HEK293 (cell line): Measurements from ENCODE around the gene JAK3.
A peak's percentile ranks its signal among the peaks of the same experiment; 100 is the strongest.

ENCODE experiments used
- CTCF ChIA-PET: fragments of 350-600 bp; formaldehyde crosslinking; extraction: SDS; loops from one replicate; lab custom pipeline; 2021; ENCODE audit warnings: antibody characterized with exemption; lab: Yijun Ruan, JAX
- POLR2A ChIA-PET: fragments of 300-600 bp; formaldehyde crosslinking; extraction: SDS; loops from one replicate; lab custom pipeline; 2020; ENCODE audit warnings: antibody characterized with exemption, inconsistent platforms; lab: Yijun Ruan, JAX
- H3K27ac ChIP-seq: fragments of 200-500 bp; sonication (Bioruptor generic); 2 replicates; pipeline ENCODE4 v1.5.1; 2014; ENCODE audit warnings: low read depth, low read length, control low read depth, inconsistent platforms; ENCODE audit errors: extremely low read depth
- H3K36me3 ChIP-seq, 2 experiments: fragments of 200-500 bp in 1 of 2; sonication (Bioruptor generic) in 1 of 2; 1 replicate in 1 of 2; 2 replicates in 1 of 2; pipeline ENCODE4 v1.5.1; 2014 to 2017; ENCODE audit warnings: inconsistent platforms in 2 of 2, low read length in 2 of 2; ENCODE audit not compliant: control insufficient read depth in 2 of 2, insufficient read depth in 1 of 2
- H3K4me1 ChIP-seq: fragments of 200-500 bp; sonication (Bioruptor generic); 2 replicates; pipeline ENCODE4 v1.5.1; 2014; ENCODE audit warnings: mild to moderate bottlenecking, low read length, inconsistent platforms; ENCODE audit not compliant: control insufficient read depth, insufficient read depth
- H3K4me3 ChIP-seq: 2 replicates; pipeline ENCODE4 v1.5.1; 2011; ENCODE audit warnings: low read depth, mild to moderate bottlenecking, control low read depth, low read length, moderate library complexity
- H3K9me3 ChIP-seq: fragments of 200-500 bp; sonication (Bioruptor generic); 2 replicates; pipeline ENCODE4 v1.5.1; 2014; ENCODE audit warnings: low read depth, low read length, inconsistent platforms; ENCODE audit not compliant: control insufficient read depth, insufficient read depth
- KLF10 ChIP-seq: fragments of 450-650 bp; IDR thresholded peaks from 2 replicates; pipeline ENCODE4 v1.5.1; 2018; ENCODE audit warnings: missing biosample characterization, mild to moderate bottlenecking, missing genetic modification characterization
- SP2 ChIP-seq: fragments of 450-650 bp; formaldehyde crosslinking; IDR thresholded peaks from 2 replicates; pipeline ENCODE4 v1.5.1; 2016; ENCODE audit warnings: missing biosample characterization, missing genetic modification characterization
- ZBTB21 ChIP-seq: fragments of 450-650 bp; formaldehyde crosslinking; IDR thresholded peaks from 2 replicates; pipeline ENCODE4 v1.5.1; 2017; ENCODE audit warnings: missing biosample characterization, missing genetic modification characterization
- ZBTB7A ChIP-seq: fragments of 450-650 bp; formaldehyde crosslinking; IDR thresholded peaks from 2 replicates; pipeline ENCODE4 v1.5.1; 2016; ENCODE audit warnings: low read depth, missing biosample characterization, missing genetic modification characterization
- ZFP3 ChIP-seq: fragments of 450-650 bp; formaldehyde crosslinking; IDR thresholded peaks from 2 replicates; pipeline ENCODE4 v1.5.1; 2016; ENCODE audit warnings: low read depth, missing biosample characterization, missing genetic modification characterization
- ZNF114 ChIP-seq: fragments of 450-650 bp; formaldehyde crosslinking; IDR thresholded peaks from 2 replicates; pipeline ENCODE4 v1.5.0; 2017; ENCODE audit warnings: missing biosample characterization, missing genetic modification characterization
- ZNF174 ChIP-seq: fragments of 450-650 bp; formaldehyde crosslinking; IDR thresholded peaks from 2 replicates; pipeline ENCODE4 v1.5.0; 2017; ENCODE audit warnings: missing biosample characterization, mild to moderate bottlenecking, missing genetic modification characterization
- ZNF223 ChIP-seq: fragments of 450-650 bp; formaldehyde crosslinking; IDR thresholded peaks from 2 replicates; pipeline ENCODE4 v1.5.1; 2016; ENCODE audit warnings: missing biosample characterization, missing genetic modification characterization
- ZNF341 ChIP-seq: fragments of 450-650 bp; formaldehyde crosslinking; IDR thresholded peaks from 2 replicates; pipeline ENCODE4; 2016; ENCODE audit warnings: low read depth, missing biosample characterization, missing genetic modification characterization
- ZNF354C ChIP-seq: fragments of 450-650 bp; formaldehyde crosslinking; IDR thresholded peaks from 2 replicates; pipeline ENCODE4 v1.5.1; 2016; ENCODE audit warnings: missing biosample characterization, missing genetic modification characterization, low read depth, borderline replicate concordance
- ZNF433 ChIP-seq: fragments of 450-650 bp; formaldehyde crosslinking; IDR thresholded peaks from 2 replicates; pipeline ENCODE4 v1.5.1; 2016; ENCODE audit warnings: missing biosample characterization, missing genetic modification characterization, low read depth
- ZNF548 ChIP-seq: fragments of 450-650 bp; formaldehyde crosslinking; IDR thresholded peaks from 2 replicates; pipeline ENCODE4 v1.5.1; 2016; ENCODE audit warnings: missing biosample characterization, missing genetic modification characterization
- ZNF600 ChIP-seq: fragments of 450-650 bp; formaldehyde crosslinking; IDR thresholded peaks from 2 replicates; pipeline ENCODE4 v1.5.1; 2016; ENCODE audit warnings: missing biosample characterization, missing genetic modification characterization
- ZNF623 ChIP-seq: fragments of 450-650 bp; formaldehyde crosslinking; IDR thresholded peaks from 2 replicates; pipeline ENCODE4 v1.5.1; 2016; ENCODE audit warnings: missing biosample characterization, missing genetic modification characterization
- ZNF670 ChIP-seq: fragments of 450-650 bp; formaldehyde crosslinking; IDR thresholded peaks from 2 replicates; pipeline ENCODE4 v1.5.1; 2016; ENCODE audit warnings: missing biosample characterization, missing genetic modification characterization, low read depth
- TF ChIP-seq, protein P1 (sequence below): fragments of 450-650 bp; formaldehyde crosslinking; IDR thresholded peaks from 2 replicates; pipeline ENCODE4 v1.5.1; 2017; ENCODE audit warnings: missing biosample characterization, missing genetic modification characterization
- TF ChIP-seq, protein P2 (sequence below): fragments of 450-650 bp; formaldehyde crosslinking; IDR thresholded peaks from 2 replicates; pipeline ENCODE4 v1.5.1; 2017; ENCODE audit warnings: missing biosample characterization, missing genetic modification characterization
- TF ChIP-seq, protein P3 (sequence below): fragments of 450-650 bp; formaldehyde crosslinking; IDR thresholded peaks from 2 replicates; pipeline ENCODE4 v1.5.1; 2016; ENCODE audit warnings: missing biosample characterization, missing genetic modification characterization
- TF ChIP-seq, protein P4 (sequence below): fragments of 450-650 bp; formaldehyde crosslinking; IDR thresholded peaks from 2 replicates; pipeline ENCODE4 v1.5.1; 2016; ENCODE audit warnings: missing biosample characterization, missing genetic modification characterization

Gene JAK3

DNA sequence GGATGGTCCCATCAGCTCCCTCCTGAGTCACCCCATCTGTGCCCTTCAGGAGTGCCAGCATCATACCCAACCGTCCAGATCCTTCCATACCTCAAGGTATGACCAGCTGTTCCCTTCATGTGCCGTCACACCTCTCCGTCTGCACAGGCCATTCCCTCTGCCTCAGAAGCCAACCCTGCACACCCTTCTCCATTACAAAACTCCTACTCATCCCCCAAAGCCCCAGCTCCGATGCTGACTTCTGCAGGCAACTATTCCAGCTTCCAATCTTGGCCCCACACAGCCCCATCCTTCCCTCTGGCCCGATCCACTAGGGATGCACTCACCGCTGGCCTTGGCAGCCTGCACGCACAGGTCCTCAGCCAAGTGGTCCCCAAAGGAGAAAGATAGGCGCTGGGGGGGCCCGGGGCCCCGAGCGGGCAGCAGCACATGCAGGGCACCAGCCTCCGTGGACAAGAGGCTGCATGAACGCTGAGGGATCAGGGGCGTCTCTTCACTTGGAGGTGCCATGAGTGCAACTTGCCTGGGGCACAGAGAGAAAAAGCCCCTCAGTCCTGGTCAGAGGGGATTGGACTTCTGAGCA, 3.8 kb downstream of the JAK3 start:
- TF ChIP-seq, protein P1, sequence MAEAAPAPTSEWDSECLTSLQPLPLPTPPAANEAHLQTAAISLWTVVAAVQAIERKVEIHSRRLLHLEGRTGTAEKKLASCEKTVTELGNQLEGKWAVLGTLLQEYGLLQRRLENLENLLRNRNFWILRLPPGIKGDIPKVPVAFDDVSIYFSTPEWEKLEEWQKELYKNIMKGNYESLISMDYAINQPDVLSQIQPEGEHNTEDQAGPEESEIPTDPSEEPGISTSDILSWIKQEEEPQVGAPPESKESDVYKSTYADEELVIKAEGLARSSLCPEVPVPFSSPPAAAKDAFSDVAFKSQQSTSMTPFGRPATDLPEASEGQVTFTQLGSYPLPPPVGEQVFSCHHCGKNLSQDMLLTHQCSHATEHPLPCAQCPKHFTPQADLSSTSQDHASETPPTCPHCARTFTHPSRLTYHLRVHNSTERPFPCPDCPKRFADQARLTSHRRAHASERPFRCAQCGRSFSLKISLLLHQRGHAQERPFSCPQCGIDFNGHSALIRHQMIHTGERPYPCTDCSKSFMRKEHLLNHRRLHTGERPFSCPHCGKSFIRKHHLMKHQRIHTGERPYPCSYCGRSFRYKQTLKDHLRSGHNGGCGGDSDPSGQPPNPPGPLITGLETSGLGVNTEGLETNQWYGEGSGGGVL (tag by site-specific recombination) = no peak
- TF ChIP-seq KLF10 (tag by site-specific recombination) = no peak
- no peak for TF ChIP-seq ZNF174 (tag by site-specific recombination)
- no peak for TF ChIP-seq ZNF114
- no peak for TF ChIP-seq ZNF223
- TF ChIP-seq ZNF548 (tag by site-specific recombination) = no peak
- no peak for TF ChIP-seq SP2 (tag by site-specific recombination)
- TF ChIP-seq ZNF354C (tag by site-specific recombination) = no peak
- TF ChIP-seq ZBTB7A (tag by site-specific recombination) = no peak
- TF ChIP-seq ZNF623 (tag by site-specific recombination) = no peak
- TF ChIP-seq ZFP3 (tag by site-specific recombination) = peak; percentile 96
- TF ChIP-seq, protein P2, sequence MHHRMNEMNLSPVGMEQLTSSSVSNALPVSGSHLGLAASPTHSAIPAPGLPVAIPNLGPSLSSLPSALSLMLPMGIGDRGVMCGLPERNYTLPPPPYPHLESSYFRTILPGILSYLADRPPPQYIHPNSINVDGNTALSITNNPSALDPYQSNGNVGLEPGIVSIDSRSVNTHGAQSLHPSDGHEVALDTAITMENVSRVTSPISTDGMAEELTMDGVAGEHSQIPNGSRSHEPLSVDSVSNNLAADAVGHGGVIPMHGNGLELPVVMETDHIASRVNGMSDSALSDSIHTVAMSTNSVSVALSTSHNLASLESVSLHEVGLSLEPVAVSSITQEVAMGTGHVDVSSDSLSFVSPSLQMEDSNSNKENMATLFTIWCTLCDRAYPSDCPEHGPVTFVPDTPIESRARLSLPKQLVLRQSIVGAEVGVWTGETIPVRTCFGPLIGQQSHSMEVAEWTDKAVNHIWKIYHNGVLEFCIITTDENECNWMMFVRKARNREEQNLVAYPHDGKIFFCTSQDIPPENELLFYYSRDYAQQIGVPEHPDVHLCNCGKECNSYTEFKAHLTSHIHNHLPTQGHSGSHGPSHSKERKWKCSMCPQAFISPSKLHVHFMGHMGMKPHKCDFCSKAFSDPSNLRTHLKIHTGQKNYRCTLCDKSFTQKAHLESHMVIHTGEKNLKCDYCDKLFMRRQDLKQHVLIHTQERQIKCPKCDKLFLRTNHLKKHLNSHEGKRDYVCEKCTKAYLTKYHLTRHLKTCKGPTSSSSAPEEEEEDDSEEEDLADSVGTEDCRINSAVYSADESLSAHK (tag by site-specific recombination) = no peak
- no peak for TF ChIP-seq ZBTB21 (tag by site-specific recombination)
- no peak for TF ChIP-seq ZNF433 (tag by site-specific recombination)
- TF ChIP-seq ZNF670 (tag by site-specific recombination) = no peak
- TF ChIP-seq ZNF600 (tag by site-specific recombination) = peak; percentile 33; the same call in 1 of the 2 replicates
- TF ChIP-seq, protein P3, sequence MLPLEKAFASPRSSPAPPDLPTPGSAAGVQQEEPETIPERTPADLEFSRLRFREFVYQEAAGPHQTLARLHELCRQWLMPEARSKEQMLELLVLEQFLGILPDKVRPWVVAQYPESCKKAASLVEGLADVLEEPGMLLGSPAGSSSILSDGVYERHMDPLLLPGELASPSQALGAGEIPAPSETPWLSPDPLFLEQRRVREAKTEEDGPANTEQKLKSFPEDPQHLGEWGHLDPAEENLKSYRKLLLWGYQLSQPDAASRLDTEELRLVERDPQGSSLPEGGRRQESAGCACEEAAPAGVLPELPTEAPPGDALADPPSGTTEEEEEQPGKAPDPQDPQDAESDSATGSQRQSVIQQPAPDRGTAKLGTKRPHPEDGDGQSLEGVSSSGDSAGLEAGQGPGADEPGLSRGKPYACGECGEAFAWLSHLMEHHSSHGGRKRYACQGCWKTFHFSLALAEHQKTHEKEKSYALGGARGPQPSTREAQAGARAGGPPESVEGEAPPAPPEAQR = no peak
- TF ChIP-seq ZNF341 (tag by site-specific recombination) = peak; percentile 47; the same call in 1 of the 2 replicates
- TF ChIP-seq, protein P4, sequence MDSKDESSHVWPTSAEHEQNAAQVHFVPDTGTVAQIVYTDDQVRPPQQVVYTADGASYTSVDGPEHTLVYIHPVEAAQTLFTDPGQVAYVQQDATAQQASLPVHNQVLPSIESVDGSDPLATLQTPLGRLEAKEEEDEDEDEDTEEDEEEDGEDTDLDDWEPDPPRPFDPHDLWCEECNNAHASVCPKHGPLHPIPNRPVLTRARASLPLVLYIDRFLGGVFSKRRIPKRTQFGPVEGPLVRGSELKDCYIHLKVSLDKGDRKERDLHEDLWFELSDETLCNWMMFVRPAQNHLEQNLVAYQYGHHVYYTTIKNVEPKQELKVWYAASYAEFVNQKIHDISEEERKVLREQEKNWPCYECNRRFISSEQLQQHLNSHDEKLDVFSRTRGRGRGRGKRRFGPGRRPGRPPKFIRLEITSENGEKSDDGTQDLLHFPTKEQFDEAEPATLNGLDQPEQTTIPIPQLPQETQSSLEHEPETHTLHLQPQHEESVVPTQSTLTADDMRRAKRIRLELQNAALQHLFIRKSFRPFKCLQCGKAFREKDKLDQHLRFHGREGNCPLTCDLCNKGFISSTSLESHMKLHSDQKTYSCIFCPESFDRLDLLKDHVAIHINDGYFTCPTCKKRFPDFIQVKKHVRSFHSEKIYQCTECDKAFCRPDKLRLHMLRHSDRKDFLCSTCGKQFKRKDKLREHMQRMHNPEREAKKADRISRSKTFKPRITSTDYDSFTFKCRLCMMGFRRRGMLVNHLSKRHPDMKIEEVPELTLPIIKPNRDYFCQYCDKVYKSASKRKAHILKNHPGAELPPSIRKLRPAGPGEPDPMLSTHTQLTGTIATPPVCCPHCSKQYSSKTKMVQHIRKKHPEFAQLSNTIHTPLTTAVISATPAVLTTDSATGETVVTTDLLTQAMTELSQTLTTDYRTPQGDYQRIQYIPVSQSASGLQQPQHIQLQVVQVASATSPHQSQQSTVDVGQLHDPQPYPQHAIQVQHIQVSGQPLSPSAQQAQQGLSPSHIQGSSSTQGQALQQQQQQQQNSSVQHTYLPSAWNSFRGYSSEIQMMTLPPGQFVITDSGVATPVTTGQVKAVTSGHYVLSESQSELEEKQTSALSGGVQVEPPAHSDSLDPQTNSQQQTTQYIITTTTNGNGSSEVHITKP (tag by site-specific recombination) = no peak
- H3K4me1 ChIP-seq = no peaks in the 10 kb centered on the region
- H3K27ac ChIP-seq = no peak overlapping the region
- ChIA-PET POLR2A (no interaction called here), CTCF (interaction anchor here (1.6 kb wide), 1 partner anchor 11 kb away, joined by 5 read pairs; no protein-coding TSS in a partner anchor)
- H3K4me3 ChIP-seq = no peak overlapping the region
- H3K9me3 ChIP-seq = no peaks in the 10 kb centered on the region
- no peaks in the 10 kb centered on the region for H3K36me3 ChIP-seq
